Esophagus squamous epithelium (tissue), 4 donors: ENCODE data around the gene PLCB4.

ENCODE experiments used
- CTCF ChIP-seq, 6 experiments: fragments of 450-650 bp in 4 of 6; fragments of 200-600 bp in 2 of 6; sonication (generic) in 2 of 6; IDR thresholded peaks; one replicate each; pipeline ENCODE4 v1.5.1; 2016 to 2019; ENCODE audit warnings: antibody characterized with exemption in 6 of 6, mild to moderate bottlenecking in 4 of 6, moderate library complexity in 4 of 6
- POLR2A ChIP-seq, 4 donors: fragments of 450-650 bp; IDR thresholded peaks; one replicate each; pipeline ENCODE4 v1.6.1; 2017; ENCODE audit warnings: antibody characterized with exemption in 4 of 4, mild to moderate bottlenecking in 4 of 4, moderate library complexity in 3 of 4

GRCh38 chr20:9294041-9294440 is 225.2 kb downstream of the PLCB4 start:
- TF ChIP-seq CTCF (IDR thresholded peaks at IDR 0.05) (no peak), POLR2A (IDR thresholded peaks at IDR 0.05) (no peak)
